Hepatocyte (in vitro differentiated cells): ENCODE results near the gene SEPHS2. TPM values are rescaled to one million over a fixed set of nuclear protein-coding genes. Genes with fewer than 3 reads are reported as not detected.

Source experiments
- DNase-seq: peaks from one replicate; pipeline ENCODE4 v3.0.0-alpha.2; 2016; ENCODE audit warnings: low spot score
- H2AFZ ChIP-seq: fragments of 200-600 bp; sonication (generic); 2 replicates; pipeline ENCODE4 v1.6.0; 2016; ENCODE audit warnings: antibody characterized with exemption, mild to moderate bottlenecking
- H3K27ac ChIP-seq: fragments of 200-600 bp; sonication (generic); 2 replicates; pipeline ENCODE4 v1.5.1; 2016; ENCODE audit warnings: mild to moderate bottlenecking
- H3K27me3 ChIP-seq: fragments of 200-600 bp; sonication (generic); 2 replicates; pipeline ENCODE4 v1.6.1; 2016
- H3K36me3 ChIP-seq: fragments of 200-600 bp; sonication (generic); replicated peaks from 2 replicates; pipeline ENCODE4 v1.5.1; 2016; ENCODE audit warnings: low read depth; ENCODE audit not compliant: insufficient read depth
- H3K4me1 ChIP-seq: fragments of 200-600 bp; sonication (generic); 2 replicates; pipeline ENCODE4 v1.5.1; 2016; ENCODE audit warnings: mild to moderate bottlenecking, moderate library complexity; ENCODE audit not compliant: insufficient read depth
- H3K4me2 ChIP-seq: fragments of 200-600 bp; sonication (generic); 2 replicates; pipeline ENCODE4 v1.6.0; 2016
- H3K4me3 ChIP-seq: fragments of 200-600 bp; sonication (generic); 2 replicates; pipeline ENCODE4 v1.5.1; 2016; ENCODE audit warnings: mild to moderate bottlenecking
- H3K79me2 ChIP-seq: fragments of 200-600 bp; sonication (generic); 2 replicates; pipeline ENCODE4 v1.6.0; 2017; ENCODE audit warnings: mild to moderate bottlenecking
- H3K9me2 ChIP-seq: fragments of 200-600 bp; sonication (generic); replicated peaks from 2 replicates; pipeline ENCODE4 v1.6.0; 2017; ENCODE audit warnings: mild to moderate bottlenecking; ENCODE audit not compliant: insufficient read depth
- H3K9me3 ChIP-seq: fragments of 200-600 bp; sonication (generic); 2 replicates; pipeline ENCODE4 v1.5.1; 2016; ENCODE audit warnings: low read depth, mild to moderate bottlenecking
- H4K20me1 ChIP-seq: fragments of 200-600 bp; sonication (generic); 2 replicates; pipeline ENCODE4 v1.6.0; 2016; ENCODE audit warnings: mild to moderate bottlenecking; ENCODE audit not compliant: insufficient read depth, poor library complexity, severe bottlenecking
- CTCF ChIP-seq: fragments of 200-600 bp; sonication (generic); IDR thresholded peaks from 2 replicates; pipeline ENCODE4 v1.5.1; 2016; ENCODE audit warnings: antibody characterized with exemption, mild to moderate bottlenecking; ENCODE audit not compliant: poor library complexity
- EZH2 ChIP-seq: fragments of 200-600 bp; sonication (generic); IDR thresholded peaks from 2 replicates; pipeline ENCODE4 v1.6.1; 2016; ENCODE audit warnings: antibody characterized with exemption, mild to moderate bottlenecking, borderline replicate concordance
- EZH2phosphoT487 ChIP-seq: fragments of 200-600 bp; sonication (generic); IDR thresholded peaks from one replicate; pipeline ENCODE4 v1.6.1; 2018; ENCODE audit warnings: antibody characterized with exemption, mild to moderate bottlenecking, low read depth, moderate library complexity; ENCODE audit not compliant: unreplicated experiment, severe bottlenecking
- WGBS: methylation state at CpG from one replicate; pipeline ENCODE4 v1.1.6; 2016; ENCODE audit warnings: low lambda C conversion rate; ENCODE audit errors: missing lambda C conversion rate; 5-methylcytosine and 5-hydroxymethylcytosine counted together
- polyA plus RNA-seq: library from polyadenylated mRNA; unstranded; fragments of >200 nt; fragmentation: Nextera tagmentation; extraction: Ambion mirVana; gene quantifications from 2 replicates; pipeline ENCODE4 v1.2.1, GENCODE V29; 2016
- total RNA-seq: library from RNA; depleted of rRNA; stranded (reverse); fragments of >200 nt; gene quantifications from 2 replicates; pipeline ENCODE4 v1.2.3, GENCODE V29; 2014

The SEPHS2 gene
- total and polyA plus RNA-seq, 2 experiments from 2014 or later: 36.1 to 81.0 TPM

GRCh38 chr16:30438835-30439234 is 6.8 kb downstream of the SEPHS2 start:
- no peak overlapping the region for H3K4me2 ChIP-seq
- H2AFZ ChIP-seq: no peak overlapping the region
- H3K27ac ChIP-seq: no peak overlapping the region
- no peaks in the 10 kb centered on the region for H4K20me1 ChIP-seq
- H3K4me1 ChIP-seq: no peaks in the 10 kb centered on the region
- WGBS: 93% methylated on average over 5 of the region's 5 CpGs
- peaks cover 3% of the 10 kb centered on the region for H3K79me2 ChIP-seq
- no peaks in the 10 kb centered on the region for H3K27me3 ChIP-seq
- no peak for DNase-seq
- H3K36me3 ChIP-seq: no peaks in the 10 kb centered on the region
- no peak overlapping the region for H3K4me3 ChIP-seq
- no peaks in the 10 kb centered on the region for H3K9me2 ChIP-seq
- H3K9me3 ChIP-seq: peaks cover 7% of the 10 kb centered on the region
- TF ChIP-seq EZH2phosphoT487 (no peak), CTCF (no peak), EZH2 (no peak)

GRCh38 chr16:30437511-30438046 is 8.1 kb downstream of the SEPHS2 start:
- WGBS: 49% methylated on average over 3 of the region's 3 CpGs
- no peaks in the 10 kb centered on the region for H3K9me2 ChIP-seq
- no peaks in the 10 kb centered on the region for H3K36me3 ChIP-seq
- H4K20me1 ChIP-seq: no peaks in the 10 kb centered on the region
- no peak overlapping the region for H3K4me3 ChIP-seq
- DNase-seq: peak; percentile 43
- H3K9me3 ChIP-seq: no peaks in the 10 kb centered on the region
- no peaks in the 10 kb centered on the region for H3K79me2 ChIP-seq
- no peaks in the 10 kb centered on the region for H3K27me3 ChIP-seq
- no peak overlapping the region for H3K4me2 ChIP-seq
- TF ChIP-seq EZH2phosphoT487 (no peak), EZH2 (no peak), CTCF (no peak)
- H2AFZ ChIP-seq: no peak overlapping the region
- peak overlapping the region; percentile 25 for H3K27ac ChIP-seq
- H3K4me1 ChIP-seq: no peaks in the 10 kb centered on the region

GRCh38 chr16:30434852-30435251 is 10.8 kb downstream of the SEPHS2 start:
- Histone ChIP-seq H3K9me3 (no peaks in the 10 kb centered on the region), H3K27me3 (no peaks in the 10 kb centered on the region), H3K79me2 (no peaks in the 10 kb centered on the region), H2AFZ (no peak overlapping the region), H3K4me3 (no peak overlapping the region), H3K9me2 (no peaks in the 10 kb centered on the region), H3K4me1 (peaks cover 3% of the 10 kb centered on the region), H3K36me3 (no peaks in the 10 kb centered on the region), H4K20me1 (no peaks in the 10 kb centered on the region), H3K4me2 (no peak overlapping the region), H3K27ac (no peak overlapping the region)
- no peak for DNase-seq
- 76% methylated on average over 4 of the region's 4 CpGs for WGBS
- TF ChIP-seq EZH2phosphoT487 (no peak), CTCF (no peak), EZH2 (no peak)
